HT-29 (cell line): ENCODE measurements around the gene NOX3. TPM values are rescaled to one million over a fixed set of nuclear protein-coding genes. Genes with fewer than 3 reads are reported as not detected.
A peak's percentile ranks its signal among the peaks of the same experiment; 100 is the strongest.

Experiments
- DNase-seq: peaks from one replicate; pipeline ENCODE4 v3.0.0-alpha.2; 2015; ENCODE audit warnings: low spot score
- total RNA-seq: library from RNA; depleted of rRNA; stranded (reverse); fragments of >200 nt; shearing (Covaris generic); gene quantifications from 2 replicates; pipeline ENCODE4 v1.2.3, GENCODE V29; 2014

Gene NOX3
- total RNA-seq, 1 experiment from 2014 or later: not detected

DNA sequence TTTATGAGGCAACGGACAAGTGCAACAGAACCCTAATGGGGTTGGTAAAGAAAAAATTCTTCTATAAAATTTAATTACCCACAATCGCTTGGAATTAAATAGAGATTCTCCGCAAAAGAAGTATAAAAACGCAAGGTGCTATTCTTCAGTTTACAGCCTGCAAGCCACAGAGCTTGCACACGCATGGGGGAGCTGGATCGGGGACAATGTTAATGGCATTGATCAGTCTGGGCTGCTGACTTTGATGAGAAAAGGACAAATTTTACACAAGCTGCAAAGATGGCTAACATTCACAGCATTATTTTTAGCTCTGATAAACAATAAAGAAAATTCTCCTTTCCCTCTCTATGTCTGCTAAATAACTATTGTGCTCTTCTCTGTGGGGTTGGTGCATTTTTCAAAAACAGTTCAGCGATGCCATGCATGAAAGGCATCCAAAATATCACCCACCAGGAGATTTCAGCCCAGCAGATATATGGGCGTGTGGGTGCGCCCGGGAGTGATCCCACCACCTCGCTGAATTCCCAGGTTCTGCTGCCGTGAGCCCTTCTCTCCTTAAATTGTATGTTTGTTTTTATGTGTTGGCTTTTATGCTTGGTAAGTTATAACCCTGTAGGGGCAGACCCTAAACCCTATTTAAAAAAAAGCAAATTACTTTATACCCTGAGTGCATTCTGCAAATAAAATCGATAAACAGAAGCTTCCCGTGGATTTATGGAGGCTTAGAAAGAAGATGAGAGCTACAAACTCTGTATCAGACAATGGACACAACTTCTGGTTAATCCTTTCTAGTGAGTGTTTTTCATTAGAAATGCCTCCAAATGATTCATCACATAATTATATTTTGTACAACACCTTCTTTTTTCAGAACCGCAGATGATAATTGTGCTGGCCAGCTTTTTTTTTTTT, 55.6 kb downstream of the NOX3 start:
- no peak for DNase-seq

DNA sequence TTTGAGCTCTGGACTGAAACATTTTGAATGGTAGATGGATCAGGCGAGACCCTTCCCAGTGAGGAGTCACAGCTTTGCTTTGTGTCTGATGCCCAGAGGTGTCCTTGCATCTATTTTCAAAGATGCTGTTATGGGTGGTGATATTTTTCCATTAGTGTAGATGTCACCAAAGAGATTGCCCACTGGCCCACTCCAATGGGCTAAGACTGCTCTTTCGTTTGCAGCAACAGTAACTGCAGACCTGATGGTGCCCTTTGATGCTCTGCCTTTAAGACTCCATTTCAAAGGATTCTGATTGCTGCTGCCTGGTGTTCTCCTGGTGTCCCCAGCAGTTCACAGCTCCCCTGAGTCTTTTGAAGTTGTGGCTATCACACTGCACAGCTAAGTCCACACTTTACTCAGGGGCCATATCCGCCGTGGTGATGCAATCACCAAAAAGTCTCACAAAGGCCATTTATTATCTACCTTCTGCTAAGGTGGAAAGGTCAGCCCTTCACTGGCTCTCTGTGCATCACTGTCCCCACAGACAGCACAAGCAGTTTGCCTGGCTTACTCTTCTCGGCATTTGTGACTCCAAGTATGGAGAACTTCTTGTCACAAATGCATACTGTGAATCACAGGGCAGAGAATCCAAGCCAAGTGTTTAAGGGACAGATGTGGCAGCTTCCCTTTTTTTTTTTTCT, 56.4 kb downstream of the NOX3 start:
- DNase-seq: no peak

- DNase-seq: no peak
Observed at GRCh38 chr6:155398701-155399061, 57.0 kb downstream of the NOX3 start.

GRCh38 chr6:155398221-155398620, 57.4 kb downstream of the NOX3 start:
- DNase-seq: no peak

DNA sequence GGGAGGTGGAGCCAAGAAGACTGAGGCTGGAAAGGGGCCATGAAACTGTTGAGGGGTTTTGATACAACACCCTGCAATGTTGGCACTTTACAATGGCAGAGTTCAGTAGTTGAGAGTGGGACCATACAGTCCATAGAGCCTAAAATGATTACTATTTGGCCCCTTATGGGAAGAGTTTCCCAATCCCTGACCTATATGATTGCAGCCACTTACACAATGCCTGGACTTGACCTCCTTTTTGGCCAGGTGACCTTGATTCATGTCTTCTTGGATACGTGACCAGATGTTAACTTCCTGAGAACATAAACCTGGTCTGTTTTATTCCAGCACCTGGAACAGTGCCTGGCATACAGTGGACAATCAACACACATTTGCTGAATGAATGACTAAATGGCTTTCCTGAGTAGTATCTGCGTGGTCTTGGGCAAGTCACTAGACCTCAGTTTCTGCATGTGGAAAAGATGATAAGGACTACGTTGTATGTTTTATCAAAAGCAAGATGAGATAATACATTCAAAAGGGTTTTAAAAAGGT, 58.4 kb downstream of the NOX3 start:
- DNase-seq: no peak

DNA sequence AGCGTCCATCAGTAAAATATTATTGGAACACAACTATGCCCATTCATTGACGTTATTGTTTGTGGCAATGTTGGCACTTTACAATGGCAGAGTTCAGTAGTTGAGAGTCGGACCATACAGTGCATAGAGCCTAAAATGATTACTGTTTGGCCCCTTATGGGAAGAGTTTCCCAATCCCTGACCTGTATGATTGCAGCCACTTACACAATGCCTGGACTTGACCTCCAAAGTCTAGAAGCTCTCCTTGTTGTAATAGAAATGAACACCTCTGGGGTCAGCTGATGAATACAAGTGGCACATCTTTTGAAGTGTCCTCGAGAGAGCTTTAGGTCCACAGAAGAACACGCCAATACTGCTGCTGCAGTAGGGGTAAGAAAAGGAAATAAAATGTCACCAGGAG, 59.0 kb downstream of the NOX3 start:
- no peak for DNase-seq

GRCh38 chr6:155395339-155395738, 60.3 kb downstream of the NOX3 start:
- DNase-seq: no peak

DNA sequence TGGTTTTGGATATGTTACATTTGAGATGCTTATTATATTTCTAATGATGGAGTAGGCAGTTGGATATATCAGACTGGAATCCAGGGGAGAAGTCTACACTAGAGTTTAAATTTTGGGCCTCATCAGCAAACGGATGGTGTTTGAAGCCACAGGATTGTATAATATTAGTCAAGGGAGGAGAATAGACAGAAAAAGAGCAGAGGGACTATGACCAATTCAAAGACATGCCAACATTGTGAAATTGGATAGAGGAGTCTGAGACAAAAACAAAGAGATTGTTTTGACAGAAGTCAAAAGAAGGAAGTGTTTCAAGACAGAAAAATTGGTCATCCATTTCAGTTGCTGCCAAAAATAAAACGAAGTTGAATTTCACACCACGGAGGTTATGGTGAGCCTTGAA, 66.5 kb downstream of the NOX3 start:
- DNase-seq: no peak

DNA sequence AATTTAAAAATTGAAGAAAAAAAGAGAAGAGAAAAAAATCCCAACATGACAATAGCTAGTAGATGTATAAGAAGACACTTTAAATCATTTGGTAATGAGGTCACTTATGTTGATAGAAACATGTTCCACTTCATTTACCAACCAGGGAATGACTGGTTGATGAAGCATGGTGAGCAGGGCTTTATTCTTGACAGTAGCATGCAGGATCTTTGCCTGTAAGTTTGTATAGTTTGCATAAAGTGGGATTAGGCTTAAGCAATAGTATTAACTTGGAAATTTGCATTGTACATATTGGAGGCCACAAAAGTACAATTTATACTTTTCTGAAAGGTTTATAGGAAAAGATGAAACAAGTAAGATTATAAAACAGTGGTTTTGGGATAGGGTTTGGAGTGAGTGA, 67.0 kb downstream of the NOX3 start:
- no peak for DNase-seq

DNA sequence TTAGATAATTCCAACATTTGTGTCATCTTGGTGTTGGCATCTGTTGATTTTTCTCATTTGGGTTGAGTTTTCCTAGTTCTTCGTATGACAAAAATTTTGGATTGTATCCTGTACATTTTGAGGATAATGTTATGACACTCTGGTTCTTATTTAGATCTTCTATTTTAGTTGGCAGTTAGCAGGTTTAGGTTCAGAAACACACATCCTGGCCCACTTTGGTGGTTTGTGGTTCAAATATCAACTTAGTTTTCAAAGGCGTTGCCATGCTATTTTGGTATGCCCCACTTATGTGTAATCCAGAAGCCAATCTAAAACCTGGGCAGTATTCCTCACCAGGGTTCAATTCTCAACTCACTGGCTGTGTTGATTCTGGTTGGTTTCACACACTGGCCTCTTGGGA, 68.2 kb downstream of the NOX3 start:
- DNase-seq: no peak

GRCh38 chr6:155384321-155384952, 71.2 kb downstream of the NOX3 start:
- no peak for DNase-seq

DNA sequence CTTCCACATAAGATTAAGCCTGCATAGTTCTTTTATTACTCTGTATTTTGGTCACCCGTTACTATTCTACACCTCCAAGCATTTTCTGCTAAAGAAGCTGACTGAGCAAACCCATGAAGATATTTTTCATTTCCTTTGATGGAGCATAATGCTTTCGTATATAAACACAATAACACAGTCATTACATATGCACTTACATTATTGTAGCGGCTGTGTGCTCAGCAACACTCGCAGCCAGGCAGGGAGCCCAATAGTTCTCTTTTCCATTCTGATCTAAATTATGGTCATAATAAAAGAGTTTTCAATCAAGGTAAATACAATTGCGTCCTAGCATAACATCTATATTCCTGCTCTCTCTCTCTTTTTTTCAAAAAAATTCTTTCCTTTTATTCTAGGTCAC, 71.7 kb downstream of the NOX3 start:
- no peak for DNase-seq

GRCh38 chr6:155382338-155382685, 73.3 kb downstream of the NOX3 start:
- DNase-seq: no peak

DNA sequence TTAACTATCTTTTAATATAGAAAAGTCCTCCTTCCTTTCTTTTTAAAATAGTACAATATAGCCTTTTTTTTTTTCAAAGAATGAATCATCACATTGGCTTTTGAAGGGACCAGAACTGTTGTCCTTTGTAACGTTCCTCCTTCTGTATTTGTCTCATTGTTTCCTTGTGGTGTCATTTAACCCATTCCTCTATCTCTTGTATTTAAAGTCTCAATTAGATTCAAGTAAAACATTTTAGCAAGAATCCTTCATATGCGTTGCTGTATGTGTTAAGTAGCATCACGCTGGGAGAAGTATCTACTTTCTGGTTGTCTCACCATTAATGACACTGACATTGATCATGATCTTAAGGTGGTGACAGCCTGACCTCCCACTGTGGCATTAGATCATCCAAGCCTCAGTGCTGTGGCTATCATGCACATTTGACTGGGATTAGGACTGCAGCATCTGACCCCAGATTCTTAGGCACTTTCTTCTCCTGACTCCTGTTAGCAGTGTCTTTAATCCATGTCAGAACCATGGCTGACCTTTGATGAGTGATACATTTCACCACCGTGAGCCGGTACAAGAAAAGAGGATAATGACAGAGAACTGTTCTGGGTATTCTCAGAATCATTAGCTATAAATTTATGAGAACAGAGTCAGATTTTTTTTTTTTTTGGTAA, 73.8 kb downstream of the NOX3 start:
- no peak for DNase-seq

GRCh38 chr6:155380666-155381332, 74.8 kb downstream of the NOX3 start:
- peak; percentile 9 for DNase-seq

DNA sequence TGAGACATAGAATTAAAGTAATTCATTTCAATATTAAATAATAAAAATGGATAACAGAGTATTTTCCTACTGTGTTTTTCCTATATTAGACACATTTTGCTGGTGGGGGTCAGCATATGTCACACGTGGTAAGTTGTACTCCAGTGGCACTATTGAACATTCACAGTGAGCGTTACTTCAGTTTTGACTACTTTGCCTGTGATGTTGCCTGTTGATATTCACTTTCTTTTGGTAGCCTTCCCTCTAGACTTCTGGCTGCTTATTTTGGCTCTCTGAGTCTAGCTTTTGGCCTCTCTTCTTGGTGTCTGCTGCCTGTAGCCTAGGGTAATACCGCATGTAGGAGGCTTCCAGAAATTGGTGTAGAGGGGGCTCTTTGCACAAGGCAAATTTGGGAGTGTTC, 76.9 kb downstream of the NOX3 start:
- no peak for DNase-seq

DNA sequence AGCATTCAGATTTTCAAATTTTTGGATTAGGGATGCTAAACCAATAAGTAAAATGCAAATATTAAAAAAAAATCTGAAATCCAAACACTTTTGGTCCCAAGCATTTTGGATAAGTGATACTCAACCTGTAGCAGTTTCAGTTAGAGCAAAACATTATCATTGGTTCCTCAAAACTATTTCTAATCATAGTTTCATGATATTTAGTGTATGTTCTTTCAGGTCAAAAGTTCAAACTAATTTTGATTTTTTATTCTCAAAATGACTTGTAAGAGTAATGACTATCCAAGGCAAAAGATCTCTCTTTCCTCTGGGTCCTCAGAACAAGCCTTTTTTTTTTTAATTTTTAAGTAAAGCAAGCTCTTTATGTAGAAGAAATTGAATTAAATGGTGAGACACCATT, 77.4 kb downstream of the NOX3 start:
- DNase-seq: no peak

GRCh38 chr6:155377061-155377460, 78.6 kb downstream of the NOX3 start:
- no peak for DNase-seq

GRCh38 chr6:155375801-155376200, 79.8 kb downstream of the NOX3 start:
- DNase-seq: no peak

DNA sequence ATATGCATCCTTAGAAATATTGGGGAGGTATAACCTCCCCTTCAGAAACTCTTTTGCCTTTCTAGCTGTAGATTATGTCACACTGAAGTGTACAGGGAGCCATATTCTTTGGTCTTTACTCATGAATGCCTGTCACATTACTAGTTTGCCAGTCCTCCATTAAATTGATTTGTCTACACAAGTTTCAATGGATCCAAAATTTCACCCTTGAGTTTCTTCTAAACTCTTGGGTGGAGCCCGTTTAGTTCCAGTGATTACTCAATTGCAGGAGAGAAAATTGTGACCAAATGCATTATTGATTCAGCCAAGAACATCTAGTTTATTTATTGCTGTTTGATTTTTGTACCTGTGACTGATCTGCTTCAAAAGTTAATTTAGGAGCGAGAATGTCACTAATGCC, 81.0 kb downstream of the NOX3 start:
- DNase-seq: no peak

DNA sequence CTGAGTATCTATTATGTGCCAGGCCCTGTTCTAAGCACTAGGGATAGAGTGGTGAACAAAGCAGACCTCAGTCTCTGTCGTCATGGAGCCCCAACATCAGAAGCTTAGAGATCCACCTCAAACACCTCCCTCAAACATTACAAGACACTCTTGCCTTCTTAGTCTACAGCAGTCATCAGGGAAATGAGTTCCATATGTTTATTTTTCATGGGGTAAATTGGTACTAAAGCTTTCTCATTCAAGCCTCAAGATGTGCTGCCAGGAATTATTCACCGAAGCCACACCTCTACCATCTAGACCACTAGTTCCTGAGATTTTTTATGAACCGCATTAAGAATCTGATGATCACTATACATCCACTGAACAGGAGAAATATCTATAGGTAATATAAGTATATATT, 82.4 kb downstream of the NOX3 start:
- no peak for DNase-seq
